Ishikawa (cell line): ENCODE data around the gene CCL4L2.

Source experiments
- EGR1 ChIP-seq: IDR thresholded peaks from 2 replicates; pipeline ENCODE4 v1.6.1; 2012
- EP300 ChIP-seq: IDR thresholded peaks from 2 replicates; pipeline ENCODE4 v1.6.1; 2012; ENCODE audit warnings: borderline replicate concordance
- FOXM1 ChIP-seq: IDR thresholded peaks from 2 replicates; pipeline ENCODE4 v1.6.1; 2012; ENCODE audit warnings: low read depth, borderline replicate concordance
- RAD21 ChIP-seq: IDR thresholded peaks from 2 replicates; pipeline ENCODE4 v1.6.1; 2012; ENCODE audit warnings: low read depth
- TAF1 ChIP-seq: IDR thresholded peaks from 2 replicates; pipeline ENCODE4 v1.6.1; 2012; ENCODE audit warnings: low read depth, mild to moderate bottlenecking
- YY1 ChIP-seq: IDR thresholded peaks from 2 replicates; pipeline ENCODE4 v1.6.1; 2012; ENCODE audit warnings: low read depth
- ZBTB7A ChIP-seq: IDR thresholded peaks from 2 replicates; pipeline ENCODE4 v1.6.1; 2012; ENCODE audit warnings: low read depth
- TF ChIP-seq, protein P1 (sequence below): IDR thresholded peaks from 2 replicates; pipeline ENCODE4 v1.6.1; 2012
- TF ChIP-seq, protein P2 (sequence below): IDR thresholded peaks from 2 replicates; pipeline ENCODE4 v1.6.1; 2012; ENCODE audit warnings: low read depth, mild to moderate bottlenecking
- TF ChIP-seq, protein P3 (sequence below): IDR thresholded peaks from 2 replicates; pipeline ENCODE4 v1.6.1; 2012

DNA sequence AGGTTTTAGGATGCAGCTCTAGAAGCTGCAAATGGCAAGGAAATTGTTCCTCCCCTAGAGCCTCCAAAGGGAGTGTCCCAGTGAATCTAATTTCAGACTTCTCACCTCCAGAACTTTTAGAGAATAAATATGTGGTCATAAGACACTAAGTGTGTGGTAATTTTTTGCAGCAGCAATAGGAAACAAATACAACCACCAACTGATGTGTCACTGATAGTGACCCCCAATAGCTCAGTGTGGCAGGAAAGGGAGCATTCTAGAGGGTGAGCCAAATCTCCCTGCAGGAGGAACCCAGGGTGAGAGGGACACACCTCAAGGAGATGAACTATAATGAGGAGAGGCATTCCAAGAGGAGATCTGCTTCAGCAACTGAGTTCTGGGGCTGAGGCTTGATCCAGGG is 4.1 kb downstream of the CCL4L2 start:
- TF ChIP-seq ZBTB7A (no peak), EGR1 (no peak), EP300 (no peak), TAF1 (no peak), YY1 (no peak), FOXM1 (no peak), RAD21 (no peak)
- TF ChIP-seq, protein P1, sequence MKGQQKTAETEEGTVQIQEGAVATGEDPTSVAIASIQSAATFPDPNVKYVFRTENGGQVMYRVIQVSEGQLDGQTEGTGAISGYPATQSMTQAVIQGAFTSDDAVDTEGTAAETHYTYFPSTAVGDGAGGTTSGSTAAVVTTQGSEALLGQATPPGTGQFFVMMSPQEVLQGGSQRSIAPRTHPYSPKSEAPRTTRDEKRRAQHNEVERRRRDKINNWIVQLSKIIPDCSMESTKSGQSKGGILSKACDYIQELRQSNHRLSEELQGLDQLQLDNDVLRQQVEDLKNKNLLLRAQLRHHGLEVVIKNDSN: no peak
- TF ChIP-seq, protein P2, sequence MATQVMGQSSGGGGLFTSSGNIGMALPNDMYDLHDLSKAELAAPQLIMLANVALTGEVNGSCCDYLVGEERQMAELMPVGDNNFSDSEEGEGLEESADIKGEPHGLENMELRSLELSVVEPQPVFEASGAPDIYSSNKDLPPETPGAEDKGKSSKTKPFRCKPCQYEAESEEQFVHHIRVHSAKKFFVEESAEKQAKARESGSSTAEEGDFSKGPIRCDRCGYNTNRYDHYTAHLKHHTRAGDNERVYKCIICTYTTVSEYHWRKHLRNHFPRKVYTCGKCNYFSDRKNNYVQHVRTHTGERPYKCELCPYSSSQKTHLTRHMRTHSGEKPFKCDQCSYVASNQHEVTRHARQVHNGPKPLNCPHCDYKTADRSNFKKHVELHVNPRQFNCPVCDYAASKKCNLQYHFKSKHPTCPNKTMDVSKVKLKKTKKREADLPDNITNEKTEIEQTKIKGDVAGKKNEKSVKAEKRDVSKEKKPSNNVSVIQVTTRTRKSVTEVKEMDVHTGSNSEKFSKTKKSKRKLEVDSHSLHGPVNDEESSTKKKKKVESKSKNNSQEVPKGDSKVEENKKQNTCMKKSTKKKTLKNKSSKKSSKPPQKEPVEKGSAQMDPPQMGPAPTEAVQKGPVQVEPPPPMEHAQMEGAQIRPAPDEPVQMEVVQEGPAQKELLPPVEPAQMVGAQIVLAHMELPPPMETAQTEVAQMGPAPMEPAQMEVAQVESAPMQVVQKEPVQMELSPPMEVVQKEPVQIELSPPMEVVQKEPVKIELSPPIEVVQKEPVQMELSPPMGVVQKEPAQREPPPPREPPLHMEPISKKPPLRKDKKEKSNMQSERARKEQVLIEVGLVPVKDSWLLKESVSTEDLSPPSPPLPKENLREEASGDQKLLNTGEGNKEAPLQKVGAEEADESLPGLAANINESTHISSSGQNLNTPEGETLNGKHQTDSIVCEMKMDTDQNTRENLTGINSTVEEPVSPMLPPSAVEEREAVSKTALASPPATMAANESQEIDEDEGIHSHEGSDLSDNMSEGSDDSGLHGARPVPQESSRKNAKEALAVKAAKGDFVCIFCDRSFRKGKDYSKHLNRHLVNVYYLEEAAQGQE: no peak
- TF ChIP-seq, protein P3, sequence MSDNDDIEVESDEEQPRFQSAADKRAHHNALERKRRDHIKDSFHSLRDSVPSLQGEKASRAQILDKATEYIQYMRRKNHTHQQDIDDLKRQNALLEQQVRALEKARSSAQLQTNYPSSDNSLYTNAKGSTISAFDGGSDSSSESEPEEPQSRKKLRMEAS: no peak
